Measurements from ENCODE around the gene FAM174C.

The FAM174C gene

GRCh38 chr19:1279782-1280341 lies 4.5 kb downstream of the FAM174C start (continued):
- TF ChIP-seq ZNF398 (tag by site-specific recombination; IDR thresholded peaks at IDR 0.05): no peak
- no peak for TF ChIP-seq ZNF18 (tag by site-specific recombination; IDR thresholded peaks at IDR 0.05)
- no peak for TF ChIP-seq ZNF416 (tag by site-specific recombination; IDR thresholded peaks at IDR 0.05)
- TF ChIP-seq ZNF202 (tag by site-specific recombination; IDR thresholded peaks at IDR 0.05; ENCODE audit: borderline replicate concordance): no peak
- TF ChIP-seq ELK4 (IDR thresholded peaks at IDR 0.05; ENCODE audit: borderline replicate concordance, low read depth, low read length): no peak
- TF ChIP-seq ZNF362 (tag by site-specific recombination; IDR thresholded peaks at IDR 0.05): no peak
- TF ChIP-seq ZSCAN30 (tag by site-specific recombination; IDR thresholded peaks at IDR 0.05): no peak
- TF ChIP-seq ZNF335 (tag by site-specific recombination; conservative IDR thresholded peaks at IDR 0.05): no peak
- TF ChIP-seq ZBTB8A (tag by site-specific recombination; IDR thresholded peaks at IDR 0.05): 0 out of 2 replicates have a peak, but pooled peaks have one; percentile 18
- TF ChIP-seq ZXDB (tag by site-specific recombination; IDR thresholded peaks at IDR 0.05): 0 out of 2 replicates have a peak, but pooled peaks have one; percentile 39
- no peak for TF ChIP-seq YY2 (tag by site-specific recombination; IDR thresholded peaks at IDR 0.05)
- TF ChIP-seq ZNF645 (tag by site-specific recombination; IDR thresholded peaks at IDR 0.05): no peak
- no peak for TF ChIP-seq BCL6B (tag by site-specific recombination; IDR thresholded peaks at IDR 0.05)
- no peak for TF ChIP-seq GLI4 (tag by site-specific recombination; IDR thresholded peaks at IDR 0.05)
- TF ChIP-seq PBX3 (CRISPR knock-in tag; IDR thresholded peaks at IDR 0.05): no peak
- no peak for TF ChIP-seq ZNF26 (tag by site-specific recombination; IDR thresholded peaks at IDR 0.05)
- TF ChIP-seq KLF16 (tag by site-specific recombination; IDR thresholded peaks at IDR 0.05): no peak
- no peak for TF ChIP-seq SP2 (tag by site-specific recombination; IDR thresholded peaks at IDR 0.05)
- no peak for TF ChIP-seq ZSCAN16 (tag by site-specific recombination; IDR thresholded peaks at IDR 0.05)
- TF ChIP-seq ZNF654 (tag by site-specific recombination; IDR thresholded peaks at IDR 0.05; ENCODE audit: low read depth): peak; percentile 91
- peak; percentile 59; the same call in 1 of the 2 replicates for TF ChIP-seq KLF17 (tag by site-specific recombination; IDR thresholded peaks at IDR 0.05)
- peak; percentile 36; the same call in 1 of the 2 replicates for TF ChIP-seq ZNF341 (tag by site-specific recombination; IDR thresholded peaks at IDR 0.05; ENCODE audit: low read depth)
- TF ChIP-seq ZNF324 (tag by site-specific recombination; IDR thresholded peaks at IDR 0.05): no peak
- no peak for TF ChIP-seq ZNF843 (tag by site-specific recombination; IDR thresholded peaks at IDR 0.05)
- no peak for TF ChIP-seq OVOL3 (tag by site-specific recombination; IDR thresholded peaks at IDR 0.05)
